Right atrium auricular region (tissue), 2 donors: Measurements from ENCODE around the gene HIVEP2. TPM values are rescaled to one million over a fixed set of nuclear protein-coding genes. Genes with fewer than 3 reads are reported as not detected.

Source experiments
- DNase-seq: peaks from one replicate; pipeline ENCODE4 v3.0.0-alpha.2; 2019; ENCODE audit warnings: low spot score
- H3K27ac ChIP-seq, 2 donors: fragments of 200-600 bp; sonication (generic); 1 replicate in 1 of 2; 2 replicates in 1 of 2; pipeline ENCODE4 v1.5.1; 2016 to 2019
- H3K27me3 ChIP-seq, 2 donors: fragments of 200-600 bp; sonication (generic); one replicate each; pipeline versions ENCODE4 v1.5.1 to v1.6.0; 2017 to 2019
- H3K36me3 ChIP-seq: fragments of 200-600 bp; sonication (generic); one replicate; pipeline ENCODE4 v1.5.1; 2016
- H3K4me1 ChIP-seq, 2 donors: fragments of 200-600 bp; sonication (generic); one replicate each; pipeline versions ENCODE4 v1.5.1 to v1.6.0; 2017 to 2019
- H3K4me3 ChIP-seq, 2 donors: fragments of 200-600 bp; sonication (generic); 1 replicate in 1 of 2; 2 replicates in 1 of 2; pipeline ENCODE4 v1.5.1; 2017 to 2019; ENCODE audit warnings: mild to moderate bottlenecking in 1 of 2, moderate library complexity in 1 of 2
- H3K9me3 ChIP-seq, 2 donors: fragments of 200-600 bp; sonication (generic); one replicate each; pipeline ENCODE4 v1.5.1; 2019
- total RNA-seq, 2 donors: library from RNA; depleted of rRNA; stranded (reverse); fragments of >200 nt; gene quantifications; one replicate each; pipeline ENCODE4 v1.1.0, GENCODE V29; 2016
- TF ChIP-seq, protein P1 (sequence below), 2 donors: fragments of 200-600 bp; sonication (generic); IDR thresholded peaks; one replicate each; pipeline ENCODE4 v1.5.1; 2019; ENCODE audit warnings: antibody characterized with exemption in 2 of 2

The HIVEP2 gene
- total RNA-seq, 2 donors from 2014 or later: 19.2 to 28.6 TPM

DNA sequence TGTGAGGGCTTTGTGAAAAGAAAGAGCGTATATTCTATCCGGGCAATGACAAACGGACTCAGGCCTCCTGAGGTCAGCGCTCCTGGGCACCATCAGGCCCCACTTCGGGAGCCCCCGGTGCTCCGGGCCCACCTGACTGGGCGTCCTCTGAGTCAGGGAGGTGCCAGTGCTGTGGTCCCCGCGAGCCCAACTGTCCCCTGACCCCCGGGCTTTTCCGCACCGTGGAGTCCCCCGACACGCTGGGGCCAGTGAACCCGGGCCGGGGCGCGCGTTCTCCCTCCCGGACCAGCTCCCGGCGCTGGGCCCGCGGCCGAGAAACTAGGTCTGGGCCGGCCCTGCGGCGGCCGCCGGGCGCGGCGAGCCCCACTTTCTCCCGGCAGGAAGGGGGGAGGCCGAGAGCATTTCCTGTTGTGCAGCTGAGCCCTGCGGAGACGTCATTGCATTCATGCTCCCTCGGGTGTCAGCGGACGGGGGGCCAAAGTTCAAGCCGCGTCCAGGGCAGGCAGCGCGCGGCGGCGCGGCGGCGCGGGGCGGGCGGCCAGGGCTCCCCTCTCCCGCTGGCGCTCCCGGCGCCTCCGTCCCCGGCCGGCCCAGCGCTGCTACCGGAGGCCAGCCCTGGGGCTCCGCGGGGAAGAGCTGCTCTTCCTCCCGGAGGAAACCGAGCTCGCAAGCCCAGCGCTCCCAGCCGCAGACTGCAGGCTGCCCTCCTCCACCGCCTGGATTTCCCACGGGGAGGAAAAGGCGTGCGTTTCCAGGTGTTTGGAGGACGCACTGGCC, 18.3 kb downstream of the HIVEP2 start:
- DNase-seq: peak; percentile 88
- H3K36me3 ChIP-seq: no peaks in the 10 kb centered on the region
- H3K4me1 ChIP-seq: peaks cover 0 to 33% of the 10 kb centered on the region in 2 donors

DNA sequence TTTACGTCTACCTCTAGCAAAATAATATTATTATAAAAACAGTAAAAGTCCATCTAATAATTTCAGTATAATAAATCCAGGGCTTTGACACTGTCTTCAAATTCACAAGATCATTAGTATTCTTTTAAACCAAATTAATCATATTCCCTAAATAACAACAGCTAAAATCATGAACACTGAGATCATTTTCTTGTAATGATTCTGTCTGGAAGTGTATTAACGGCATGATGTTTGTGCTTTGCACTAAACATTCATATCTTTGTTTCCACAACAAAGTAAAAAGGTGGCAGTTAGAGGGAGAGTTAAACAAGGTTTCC, 18.8 kb downstream of the HIVEP2 start:
- Histone ChIP-seq H3K9me3 (no peaks in the 10 kb centered on the region), H3K4me3 (peak overlapping the region; percentile 64 to 70), H3K27ac (peak overlapping the region; percentile 96 to 98), H3K36me3 (no peaks in the 10 kb centered on the region), H3K4me1 (peaks cover 0 to 33% of the 10 kb centered on the region in 2 donors), H3K27me3 (no peaks in the 10 kb centered on the region)
- DNase-seq: no peak
- TF ChIP-seq, protein P1, sequence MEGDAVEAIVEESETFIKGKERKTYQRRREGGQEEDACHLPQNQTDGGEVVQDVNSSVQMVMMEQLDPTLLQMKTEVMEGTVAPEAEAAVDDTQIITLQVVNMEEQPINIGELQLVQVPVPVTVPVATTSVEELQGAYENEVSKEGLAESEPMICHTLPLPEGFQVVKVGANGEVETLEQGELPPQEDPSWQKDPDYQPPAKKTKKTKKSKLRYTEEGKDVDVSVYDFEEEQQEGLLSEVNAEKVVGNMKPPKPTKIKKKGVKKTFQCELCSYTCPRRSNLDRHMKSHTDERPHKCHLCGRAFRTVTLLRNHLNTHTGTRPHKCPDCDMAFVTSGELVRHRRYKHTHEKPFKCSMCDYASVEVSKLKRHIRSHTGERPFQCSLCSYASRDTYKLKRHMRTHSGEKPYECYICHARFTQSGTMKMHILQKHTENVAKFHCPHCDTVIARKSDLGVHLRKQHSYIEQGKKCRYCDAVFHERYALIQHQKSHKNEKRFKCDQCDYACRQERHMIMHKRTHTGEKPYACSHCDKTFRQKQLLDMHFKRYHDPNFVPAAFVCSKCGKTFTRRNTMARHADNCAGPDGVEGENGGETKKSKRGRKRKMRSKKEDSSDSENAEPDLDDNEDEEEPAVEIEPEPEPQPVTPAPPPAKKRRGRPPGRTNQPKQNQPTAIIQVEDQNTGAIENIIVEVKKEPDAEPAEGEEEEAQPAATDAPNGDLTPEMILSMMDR (IDR thresholded peaks at IDR 0.05): no peak

More for the DNA sequence above, 18.3 kb downstream of the HIVEP2 start:
- Histone ChIP-seq H3K27me3 (no peaks in the 10 kb centered on the region), H3K4me3 (peak overlapping the region; percentile 64 to 70), H3K9me3 (no peaks in the 10 kb centered on the region), H3K27ac (peak overlapping the region; percentile 96 to 98)
- TF ChIP-seq, protein P1 (IDR thresholded peaks at IDR 0.05): no peak

DNA sequence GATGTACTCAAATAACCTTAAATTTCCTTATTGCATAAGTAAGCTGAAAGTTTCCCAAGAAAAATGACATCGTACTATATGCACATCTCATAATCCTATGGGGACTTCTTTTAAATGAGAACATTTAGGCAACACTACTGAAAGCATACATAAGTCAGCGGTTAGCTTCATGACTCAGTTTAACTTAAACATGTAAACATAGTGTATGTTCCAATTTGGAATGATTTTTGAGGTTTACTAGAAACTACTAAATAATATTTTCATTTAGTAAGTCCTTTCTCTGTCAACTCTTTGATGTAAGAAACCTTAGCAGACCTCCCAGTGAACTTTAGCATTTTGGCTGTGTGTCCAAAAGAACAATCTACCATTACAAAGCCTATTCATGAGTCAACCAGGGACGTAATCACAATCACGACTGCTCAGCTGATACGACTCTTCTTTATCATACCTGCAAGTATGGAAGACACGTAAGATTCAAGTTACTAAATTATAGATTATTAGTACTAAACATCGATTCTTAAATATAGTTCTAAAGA, 19.3 kb downstream of the HIVEP2 start:
- no peak overlapping the region for H3K4me3 ChIP-seq
- H3K27ac ChIP-seq: peak overlapping the region; percentile 96 to 98
- no peaks in the 10 kb centered on the region for H3K9me3 ChIP-seq
- H3K36me3 ChIP-seq: no peaks in the 10 kb centered on the region
- peaks cover 0 to 33% of the 10 kb centered on the region in 2 donors for H3K4me1 ChIP-seq
- DNase-seq: no peak
- no peaks in the 10 kb centered on the region for H3K27me3 ChIP-seq
- TF ChIP-seq, protein P1 (IDR thresholded peaks at IDR 0.05): no peak

DNA sequence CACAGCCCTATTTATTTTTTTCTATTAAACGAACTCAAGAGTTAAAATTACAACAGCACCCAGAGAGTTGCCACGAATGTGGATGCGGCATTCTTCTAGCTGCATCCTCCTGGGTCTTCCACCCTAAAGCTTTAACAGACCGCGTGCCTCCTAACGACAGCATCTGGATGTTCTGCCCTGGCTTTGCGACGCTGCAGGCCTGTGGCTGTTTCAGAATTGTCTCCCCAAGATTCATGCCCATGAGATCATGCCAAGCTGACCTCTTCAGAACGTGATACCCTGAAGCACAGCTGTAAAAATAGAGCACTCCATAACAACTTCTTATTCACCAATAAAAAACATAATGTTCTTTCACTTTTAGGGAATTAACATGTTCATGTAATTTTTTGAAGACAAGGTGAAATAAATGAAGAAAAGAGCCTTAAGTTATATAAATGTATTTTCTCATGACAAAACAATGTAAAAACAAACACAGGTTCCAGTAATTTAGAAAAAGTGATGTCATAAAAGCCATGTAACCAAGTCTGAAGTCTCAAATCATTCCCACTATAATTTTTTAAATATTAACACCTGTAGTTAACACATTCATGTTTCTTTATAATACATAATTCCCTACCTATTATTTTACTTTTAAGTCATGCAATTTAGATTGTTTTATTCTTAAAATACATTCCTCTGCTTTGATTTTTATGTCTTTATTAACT, 26.5 kb downstream of the HIVEP2 start:
- Histone ChIP-seq H3K9me3 (no peaks in the 10 kb centered on the region), H3K36me3 (no peaks in the 10 kb centered on the region), H3K4me1 (peaks cover 0 to 11% of the 10 kb centered on the region in 2 donors), H3K27ac (peak overlapping the region; percentile 8 to 17), H3K4me3 (no peak overlapping the region), H3K27me3 (no peaks in the 10 kb centered on the region)
- TF ChIP-seq, protein P1 (IDR thresholded peaks at IDR 0.05): no peak
- no peak for DNase-seq

DNA sequence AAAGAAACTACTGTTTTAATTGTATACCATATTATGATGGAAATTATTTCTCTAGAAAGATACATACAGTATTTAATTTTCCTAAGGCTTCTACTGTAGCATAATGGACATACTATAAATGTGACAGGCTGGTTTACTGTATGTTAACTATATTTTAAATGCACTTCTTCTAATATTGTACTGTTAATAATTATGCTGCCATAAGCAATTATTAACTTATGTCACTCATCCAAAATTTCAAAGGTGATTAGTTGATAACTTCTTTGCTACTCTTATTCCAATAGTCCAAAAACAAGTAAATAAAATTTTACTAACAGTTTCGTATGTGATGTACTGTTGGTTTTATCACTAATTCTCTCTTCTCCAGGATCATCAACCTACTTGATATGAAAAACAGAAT, 28.1 kb downstream of the HIVEP2 start:
- H3K27me3 ChIP-seq: no peaks in the 10 kb centered on the region

More for the DNA sequence above, 28.1 kb downstream of the HIVEP2 start:
- Histone ChIP-seq H3K27ac (no peak overlapping the region), H3K9me3 (no peaks in the 10 kb centered on the region), H3K36me3 (no peaks in the 10 kb centered on the region), H3K4me3 (no peak overlapping the region), H3K4me1 (peaks cover 0 to 11% of the 10 kb centered on the region in 2 donors)
- TF ChIP-seq, protein P1 (IDR thresholded peaks at IDR 0.05): no peak
- no peak for DNase-seq
